ENCODE measurements around the gene PCDHB5.
"Not testable (repeated sequence)": the region's sequence is repeated elsewhere in the genome, so short reads cannot be mapped to it uniquely, and the experiment has no call there.

Gene PCDHB5

GRCh38 chr5:141135030-141135717 lies at the start of gene PCDHB5:
TSS of gene PCDHB5 (plus strand) at chr5:141135206. CDS start at chr5:141135435, 229 bp downstream.
- no peak for FAIRE-seq

GRCh38 chr5:141094481-141095262 lies 40.3 kb upstream of the PCDHB5 start, which contains the start of gene PCDHB2:
TSS of gene PCDHB2 (plus strand) at chr5:141094615. CDS start at chr5:141094791, 176 bp downstream.
- FAIRE-seq, result no peak

- FAIRE-seq, result no peak
Observed at GRCh38 chr5:141095263-141095641, 39.8 kb upstream of the PCDHB5 start.

- FAIRE-seq, result not testable (repeated sequence)
Observed at GRCh38 chr5:141096181-141096580, 38.8 kb upstream of the PCDHB5 start.

- not testable (repeated sequence) for FAIRE-seq
Observed at GRCh38 chr5:141096586-141096985, 38.4 kb upstream of the PCDHB5 start.

GRCh38 chr5:141100243-141100805 lies 34.7 kb upstream of the PCDHB5 start, which contains the start of gene PCDHB3:
TSS of gene PCDHB3 (plus strand) at chr5:141100473. CDS start at chr5:141100650, 177 bp downstream.
- no peak for FAIRE-seq

GRCh38 chr5:141101059-141101458 lies 33.9 kb upstream of the PCDHB5 start:
- no peak for FAIRE-seq

- FAIRE-seq, result not testable (repeated sequence)
Observed at GRCh38 chr5:141102070-141102469, 32.9 kb upstream of the PCDHB5 start.

- not testable (repeated sequence) for FAIRE-seq
Observed at GRCh38 chr5:141102471-141102870, 32.5 kb upstream of the PCDHB5 start.

GRCh38 chr5:141105350-141105749 lies 29.7 kb upstream of the PCDHB5 start:
- FAIRE-seq, result no peak

- no peak for FAIRE-seq
Observed at GRCh38 chr5:141119250-141119649, 15.8 kb upstream of the PCDHB5 start.

- FAIRE-seq, result no peak
Observed at GRCh38 chr5:141121563-141121962, 13.4 kb upstream of the PCDHB5 start, which contains the start of gene PCDHB4. TSS of gene PCDHB4 (plus strand) at chr5:141121818. CDS start at chr5:141121999, 181 bp downstream.

- FAIRE-seq, result no peak
Observed at GRCh38 chr5:141121985-141122384, 13.0 kb upstream of the PCDHB5 start.

- FAIRE-seq, result not testable (repeated sequence)
Observed at GRCh38 chr5:141123396-141124135, 11.4 kb upstream of the PCDHB5 start.

- no peak for FAIRE-seq
Observed at GRCh38 chr5:141127305-141127704, 7.7 kb upstream of the PCDHB5 start.

- FAIRE-seq, result no peak
Observed at GRCh38 chr5:141135718-141136266, 786 bp downstream of the PCDHB5 start.

GRCh38 chr5:141137346-141137745 lies 2.3 kb downstream of the PCDHB5 start:
- FAIRE-seq, result not testable (repeated sequence)

- no peak for FAIRE-seq
Observed at GRCh38 chr5:141149812-141150211, 14.8 kb downstream of the PCDHB5 start, which contains the start of gene PCDHB6. TSS of gene PCDHB6 (plus strand) at chr5:141150057. CDS start at chr5:141150258, 201 bp downstream.

- no peak for FAIRE-seq
Observed at GRCh38 chr5:141150224-141150992, 15.4 kb downstream of the PCDHB5 start.

- no peak for FAIRE-seq
Observed at GRCh38 chr5:141150993-141151325, 16.0 kb downstream of the PCDHB5 start.

GRCh38 chr5:141151632-141152031 lies 16.6 kb downstream of the PCDHB5 start:
- not testable (repeated sequence) for FAIRE-seq

Measured in colon (tissue), 2 donors.